Measurements from ENCODE around the gene FREM3. TPM values are rescaled to one million over a fixed set of nuclear protein-coding genes. Genes with fewer than 3 reads are reported as not detected.
A peak's percentile ranks its signal among the peaks of the same experiment; 100 is the strongest.
"Not testable (repeated sequence)": the region's sequence is repeated elsewhere in the genome, so short reads cannot be mapped to it uniquely, and the experiment has no call there.

FREM3 gene
- not detected in 2 replicates for total RNA-seq (2014; rRNA removed; shearing (Covaris generic))

DNA sequence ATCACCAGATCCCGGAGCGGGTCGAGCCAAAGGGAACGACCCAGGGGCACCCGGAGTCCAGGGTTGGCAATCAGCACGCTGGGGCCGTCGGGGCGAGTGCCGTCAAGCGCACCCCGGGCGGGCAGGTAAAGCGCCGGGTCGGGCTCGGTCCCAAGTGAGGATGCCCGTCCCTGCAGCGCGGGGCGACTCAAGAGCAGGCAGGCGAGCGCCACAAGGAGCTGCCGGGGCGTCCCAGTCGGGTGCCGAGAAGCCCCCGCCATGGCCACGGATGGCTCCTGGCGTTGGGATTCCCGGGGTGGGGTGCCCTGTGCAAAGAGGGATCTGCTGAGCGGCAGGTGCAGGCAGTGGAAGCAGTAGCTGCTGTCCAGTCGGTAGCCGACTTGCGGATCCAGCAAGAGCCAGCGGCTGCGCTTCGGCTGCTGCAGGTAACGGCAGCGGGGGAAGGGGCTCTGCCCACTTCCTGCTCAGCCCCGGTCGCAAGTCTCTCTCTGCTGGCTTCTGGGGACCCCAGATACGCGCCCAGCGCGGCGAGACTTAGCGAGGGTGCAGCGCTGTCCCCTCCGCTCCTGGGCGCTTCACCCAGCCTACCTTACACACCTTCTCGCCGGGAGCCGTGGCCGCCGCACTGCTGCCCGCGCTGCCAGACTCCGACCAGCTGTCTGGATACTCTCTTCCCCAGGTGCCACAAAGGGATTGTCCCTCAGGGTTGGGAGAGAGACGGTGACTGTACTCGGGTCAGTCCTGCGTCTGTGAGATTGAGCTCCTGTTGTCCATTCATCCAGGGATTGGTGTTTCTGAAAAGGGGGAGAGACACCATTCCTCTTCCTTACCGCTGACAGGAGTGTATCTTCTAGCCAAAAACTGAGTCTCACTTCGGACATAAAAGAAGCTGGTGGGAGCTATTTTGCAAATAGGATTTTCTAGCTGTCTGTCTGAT, at the start of gene FREM3:
FREM3 (minus strand) TSS at position 260 of the 937 bp plus-strand sequence; CDS start at position 260, 0 bp downstream.
- no peak for DNase-seq (ENCODE audit: low spot score)

GRCh38 chr4:143745874-143746273, 45.4 kb upstream of the FREM3 start:
- DNase-seq (ENCODE audit: low spot score) = no peak

GRCh38 chr4:143743591-143743990, 43.1 kb upstream of the FREM3 start:
- DNase-seq (ENCODE audit: low spot score) = no peak

- DNase-seq (ENCODE audit: low spot score) = no peak
These were observed 42.4 kb upstream of the FREM3 start for GRCh38 chr4:143742834-143743233.

DNA sequence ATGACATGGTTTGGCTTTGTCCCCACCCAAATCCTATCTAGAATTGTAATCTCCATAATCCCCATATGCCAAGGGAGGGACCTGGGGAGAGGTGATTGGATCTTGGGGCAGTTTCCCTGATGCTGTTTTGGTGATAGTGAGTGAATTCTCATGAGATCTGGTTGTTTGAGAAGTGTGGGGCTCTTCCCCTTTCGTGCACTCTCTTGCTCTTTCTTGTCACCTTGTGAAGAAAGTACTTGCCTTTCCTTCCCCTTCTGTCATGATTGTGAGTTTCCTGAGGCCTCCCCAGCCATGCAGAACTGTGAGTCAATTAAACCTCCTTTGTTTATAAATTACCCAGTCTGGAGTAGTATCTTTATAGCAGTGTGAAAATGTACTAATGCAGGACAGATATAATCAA, 36.4 kb upstream of the FREM3 start:
- DNase-seq (ENCODE audit: low spot score) = no peak

- not testable (repeated sequence) for DNase-seq (ENCODE audit: low spot score)
These were observed 35.6 kb upstream of the FREM3 start for GRCh38 chr4:143736061-143736460.

- DNase-seq (ENCODE audit: low spot score) = peak; percentile 4
These were observed 27.7 kb upstream of the FREM3 start for GRCh38 chr4:143728166-143728565.

GRCh38 chr4:143726714-143727113, 26.2 kb upstream of the FREM3 start:
- no peak for DNase-seq (ENCODE audit: low spot score)

DNA sequence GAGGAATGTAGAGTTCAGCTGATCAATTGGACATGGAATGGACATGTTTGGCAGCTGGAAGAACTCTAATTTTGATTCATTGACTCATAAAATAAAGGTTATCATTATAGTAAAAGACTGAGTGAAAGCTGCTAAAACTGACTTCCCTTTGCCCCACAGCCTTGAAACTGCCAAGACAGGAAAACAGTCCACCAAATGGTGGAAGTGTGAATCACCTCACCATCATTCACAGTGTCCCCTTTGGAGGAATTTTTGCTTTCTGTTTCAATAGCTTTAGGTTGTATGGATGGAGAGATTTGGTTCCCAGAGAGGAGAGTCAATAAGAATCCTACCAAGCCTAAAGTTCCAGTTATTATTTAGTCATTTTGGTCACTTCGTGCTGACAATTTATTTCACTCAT, 20.8 kb upstream of the FREM3 start:
- DNase-seq (ENCODE audit: low spot score) = peak; percentile 4

- not testable (repeated sequence) for DNase-seq (ENCODE audit: low spot score)
These were observed 18.3 kb upstream of the FREM3 start for GRCh38 chr4:143718748-143719147.

DNA sequence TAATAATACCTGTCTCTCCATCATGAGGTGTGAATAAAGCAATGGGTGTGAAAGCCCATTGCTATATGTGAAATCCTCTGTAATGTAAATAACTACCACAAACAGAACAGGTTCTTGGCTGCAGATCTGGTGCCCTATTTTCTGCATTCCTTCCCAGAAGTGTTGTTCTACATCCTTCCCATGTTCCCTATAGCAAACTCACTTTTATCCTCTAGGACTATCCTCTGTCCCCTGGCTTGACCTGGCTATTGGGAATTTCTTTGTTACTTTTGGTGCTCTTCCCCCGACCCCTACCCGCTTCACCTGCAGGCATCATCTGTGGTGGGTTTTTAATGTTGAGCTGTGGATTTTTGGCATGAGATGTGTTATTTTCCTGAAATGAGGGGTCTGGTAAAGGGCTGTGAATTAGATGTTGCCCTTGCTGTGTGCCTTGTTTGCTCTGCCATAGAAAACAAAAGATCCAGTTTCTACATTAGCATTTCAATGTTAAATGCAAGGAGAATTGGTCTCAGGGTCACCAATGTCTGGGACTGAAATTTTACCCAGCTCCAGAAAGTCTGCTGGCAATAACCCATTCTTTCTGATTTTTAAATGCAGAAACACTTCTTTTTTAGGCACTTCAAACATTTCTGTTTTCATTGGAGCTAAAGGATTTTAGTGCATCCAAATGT, 13.6 kb upstream of the FREM3 start:
- no peak for DNase-seq (ENCODE audit: low spot score)

DNA sequence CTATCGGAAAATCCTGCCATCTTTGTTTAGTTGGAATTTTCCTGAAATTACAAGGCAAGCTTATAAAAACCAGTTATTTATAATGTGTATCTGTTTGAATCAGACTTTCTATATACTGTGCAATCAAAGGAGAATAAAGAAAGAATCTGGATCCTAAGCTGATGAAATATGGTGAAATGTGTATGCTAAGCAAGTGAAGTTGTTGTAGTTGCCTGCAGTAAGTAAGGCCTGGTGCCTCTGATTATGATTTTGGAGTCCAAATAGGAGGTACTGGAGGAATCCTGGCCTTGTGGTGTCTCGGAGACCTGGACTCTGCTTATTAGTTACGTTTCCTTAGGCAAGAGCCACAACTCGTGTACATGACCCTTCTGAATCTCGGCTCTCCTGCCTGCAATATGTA, 13.1 kb upstream of the FREM3 start:
- no peak for DNase-seq (ENCODE audit: low spot score)

DNA sequence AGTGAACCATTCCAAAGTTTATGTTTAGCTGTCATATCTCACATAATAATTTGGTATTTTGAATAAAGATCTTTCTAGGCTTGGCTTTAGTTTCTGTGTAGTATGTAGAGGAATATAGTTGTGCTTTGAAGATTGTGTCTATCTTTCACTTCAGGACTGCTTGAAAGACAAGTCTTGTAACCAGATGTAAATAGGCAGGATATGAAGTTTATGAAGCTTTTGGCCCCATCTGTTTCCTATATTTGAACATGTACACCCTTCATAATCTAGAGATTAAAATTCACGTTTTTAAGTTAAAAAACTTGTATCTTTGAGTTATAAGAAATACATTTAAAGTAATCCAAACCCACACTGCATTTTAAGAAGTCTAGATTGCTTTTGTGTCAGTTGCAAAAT, 11.7 kb upstream of the FREM3 start:
- no peak for DNase-seq (ENCODE audit: low spot score)

GRCh38 chr4:143711543-143712154, 11.2 kb upstream of the FREM3 start:
- no peak for DNase-seq (ENCODE audit: low spot score)

- DNase-seq (ENCODE audit: low spot score) = no peak
These were observed 890 bp upstream of the FREM3 start for GRCh38 chr4:143701365-143701764.

DNA sequence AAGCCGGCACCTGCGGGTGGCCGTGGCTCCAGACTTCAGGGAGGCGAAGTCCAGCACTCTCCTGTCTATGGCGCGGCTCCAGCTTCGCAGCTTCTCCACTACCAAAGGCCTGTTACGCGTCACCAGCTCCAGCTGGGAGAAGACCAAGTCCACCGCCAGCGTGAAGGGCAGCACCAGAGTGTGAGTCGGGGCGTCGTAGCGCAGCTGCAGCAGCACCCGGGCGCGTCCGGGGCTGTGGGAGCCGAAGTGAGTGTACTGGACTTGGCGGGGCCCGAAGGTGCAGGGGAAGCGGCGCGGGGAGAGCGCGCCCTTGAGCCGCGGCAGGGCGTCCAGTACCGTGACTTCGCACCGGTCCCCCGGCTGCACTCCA, 444 bp downstream of the FREM3 start:
- no peak for DNase-seq (ENCODE audit: low spot score)

GRCh38 chr4:143699331-143700045, 987 bp downstream of the FREM3 start:
- DNase-seq (ENCODE audit: low spot score) = no peak

GRCh38 chr4:143693856-143694255, 6.6 kb downstream of the FREM3 start:
- DNase-seq (ENCODE audit: low spot score) = no peak

DNA sequence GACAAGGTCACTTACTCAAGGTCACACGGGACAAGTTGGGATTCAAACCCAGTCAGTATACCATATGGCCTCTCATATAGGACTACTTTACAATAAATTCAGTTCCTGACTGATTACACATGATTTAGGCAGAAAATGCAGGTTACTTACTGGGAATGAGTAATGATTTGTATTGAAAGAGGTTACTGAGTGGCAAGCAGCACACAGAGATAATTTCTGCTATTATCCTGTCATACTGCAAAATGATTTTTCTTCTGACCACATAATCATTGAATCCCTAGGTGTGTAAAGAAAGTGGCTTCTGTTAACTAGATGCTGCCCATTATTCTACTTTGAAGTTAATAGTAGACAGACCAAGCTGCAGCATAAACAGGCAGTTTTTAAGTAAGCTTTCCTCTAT, 8.2 kb downstream of the FREM3 start:
- DNase-seq (ENCODE audit: low spot score) = no peak

DNA sequence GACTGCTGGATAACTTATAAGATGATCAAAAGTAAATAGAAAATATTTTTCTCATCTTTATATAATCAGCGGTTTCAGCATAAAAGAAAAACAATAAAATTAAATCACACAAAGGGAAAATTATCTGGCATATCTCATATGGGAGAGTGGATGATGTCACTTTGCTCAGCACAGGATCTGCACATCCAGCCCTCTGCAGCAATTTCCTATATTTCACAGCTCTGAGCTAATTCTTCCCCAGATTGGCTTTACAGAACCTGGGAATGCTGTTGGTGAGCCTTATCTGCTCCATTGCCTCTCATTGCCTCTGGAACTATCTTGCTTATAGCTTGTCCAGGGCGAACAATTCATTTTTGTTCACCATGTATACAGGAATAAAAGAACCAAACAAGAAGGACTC, 21.0 kb downstream of the FREM3 start:
- no peak for DNase-seq (ENCODE audit: low spot score)

- DNase-seq (ENCODE audit: low spot score) = not testable (repeated sequence)
These were observed 26.8 kb downstream of the FREM3 start for GRCh38 chr4:143673629-143674028.

Measured in A172 (cell line).